ENCODE results near the gene MAP3K12.

MAP3K12 gene

GRCh38 chr12:53430116-53430515, 69.1 kb downstream of the MAP3K12 start:
- no peak for DNase-seq
